GM12878 (cell line): ENCODE measurements around the gene CBFA2T3. TPM values are rescaled to one million over a fixed set of nuclear protein-coding genes. Genes with fewer than 3 reads are reported as not detected.

Experiments used
- BACH1 ChIP-seq: fragments of 450-650 bp; IDR thresholded peaks from 2 replicates; pipeline ENCODE4 v1.6.1; 2017; ENCODE audit warnings: mild to moderate bottlenecking, borderline replicate concordance
- DPF2 ChIP-seq: fragments of 450-650 bp; IDR thresholded peaks from 2 replicates; pipeline ENCODE4 v1.6.1; 2017; ENCODE audit warnings: mild to moderate bottlenecking
- FOXK2 ChIP-seq: fragments of 450-650 bp; IDR thresholded peaks from 2 replicates; pipeline ENCODE4 v1.6.1; 2017; ENCODE audit warnings: mild to moderate bottlenecking, moderate library complexity
- GABPA ChIP-seq: IDR thresholded peaks from 2 replicates; pipeline ENCODE4 v1.6.1; 2014; ENCODE audit warnings: antibody characterized with exemption, low read depth, mild to moderate bottlenecking, inconsistent platforms
- HDAC2 ChIP-seq: fragments of 200-600 bp; sonication (generic); IDR thresholded peaks from 2 replicates; pipeline ENCODE4 v1.6.1; 2017
- IRF4 ChIP-seq: IDR thresholded peaks from 2 replicates; pipeline ENCODE4 v1.6.1; 2011; ENCODE audit warnings: low read depth, low read length
- MTA2 ChIP-seq: fragments of 450-650 bp; IDR thresholded peaks from 2 replicates; pipeline ENCODE4 v1.6.1; 2016; ENCODE audit warnings: low read depth, mild to moderate bottlenecking, moderate library complexity
- MTA3 ChIP-seq: IDR thresholded peaks from 2 replicates; pipeline ENCODE4 v1.6.1; 2012; ENCODE audit warnings: low read length, inconsistent platforms, borderline replicate concordance
- NFXL1 ChIP-seq: fragments of 450-650 bp; IDR thresholded peaks from 2 replicates; pipeline ENCODE4 v1.6.1; 2017; ENCODE audit warnings: antibody characterized with exemption, mild to moderate bottlenecking, borderline replicate concordance
- NRF1 ChIP-seq: conservative IDR thresholded peaks from 2 replicates; pipeline ENCODE4 v1.6.1; 2011; ENCODE audit warnings: mild to moderate bottlenecking, low read depth, low read length, improper control_type of control experiment
- PAX5 ChIP-seq: IDR thresholded peaks from 2 replicates; pipeline ENCODE4 v1.6.1; 2011; ENCODE audit warnings: low read depth, low read length, borderline replicate concordance
- POU2F2 ChIP-seq: IDR thresholded peaks from 3 replicates; pipeline ENCODE4 v1.6.1; 2011; ENCODE audit warnings: low read depth, mild to moderate bottlenecking, low read length, borderline replicate concordance
- RAD51 ChIP-seq: fragments of 450-650 bp; IDR thresholded peaks from 2 replicates; pipeline ENCODE4 v1.6.1; 2016; ENCODE audit warnings: moderate library complexity, mild to moderate bottlenecking, inconsistent platforms
- SIN3A ChIP-seq: IDR thresholded peaks from 2 replicates; pipeline ENCODE4 v1.6.1; 2012; ENCODE audit warnings: low read depth, low read length, improper control_type of control experiment
- STAT3 ChIP-seq: IDR thresholded peaks from 2 replicates; pipeline ENCODE4 v1.6.1; 2011; ENCODE audit warnings: low read depth, low read length, improper control_type of control experiment
- SUPT20H ChIP-seq: IDR thresholded peaks from 2 replicates; pipeline ENCODE4 v1.6.1; 2011; ENCODE audit warnings: low read depth, mild to moderate bottlenecking, low read length, moderate library complexity, borderline replicate concordance; ENCODE audit not compliant: control insufficient read depth
- TCF12 ChIP-seq: IDR thresholded peaks from 2 replicates; pipeline ENCODE4 v1.6.1; 2011; ENCODE audit warnings: low read depth, mild to moderate bottlenecking, low read length
- TCF3 ChIP-seq: IDR thresholded peaks from 2 replicates; pipeline ENCODE4 v1.6.1; 2012; ENCODE audit warnings: low read depth, mild to moderate bottlenecking, low read length, borderline replicate concordance; ENCODE audit not compliant: insufficient read depth
- polyA plus RNA-seq, 11 experiments: library from polyadenylated mRNA; depleted of rRNA in 4 of 11; unstranded in 6 of 11; stranded (reverse) in 5 of 11; fragments of >200 nt; fragmentation: Nextera tagmentation in 4 of 11; fragmentation: Illumina TruSeq in 1 of 11; extraction: Ambion mirVana in 4 of 11; extraction: Trizol in 1 of 11; gene quantifications; 1 replicate in 1 of 11; 2 replicates in 10 of 11; pipeline versions ENCODE4 v1.2.1 to v1.2.3, GENCODE V29; 2011 to 2016; ENCODE audit warnings: inconsistent platforms in 2 of 11, missing spikeins in 2 of 11, low read depth in 1 of 11
- total RNA-seq, 4 experiments: library from RNA; depleted of rRNA in 3 of 4; stranded (reverse); fragments of >200 nt in 3 of 4; fragmentation: Illumina TruSeq in 1 of 4; extraction: Trizol in 1 of 4; gene quantifications; 2 replicates each; pipeline versions ENCODE4 v1.2.1 to v1.2.3, GENCODE V29; 2013 to 2021
- TF ChIP-seq, protein P1 (sequence below): IDR thresholded peaks from 2 replicates; pipeline ENCODE4 v1.6.1; 2012; ENCODE audit warnings: low read depth, low read length, improper control_type of control experiment
- TF ChIP-seq, protein P2 (sequence below): IDR thresholded peaks from 2 replicates; pipeline ENCODE4 v1.6.1; 2012; ENCODE audit warnings: improper control_type of control experiment, low read depth, low read length; ENCODE audit not compliant: insufficient replicate concordance
- TF ChIP-seq, protein P3 (sequence below): IDR thresholded peaks from 2 replicates; pipeline ENCODE4 v1.6.1; 2011; ENCODE audit warnings: low read depth, mild to moderate bottlenecking, low read length, moderate library complexity, borderline replicate concordance; ENCODE audit errors: extremely low read depth
- TF ChIP-seq, protein P4 (sequence below): fragments of 450-650 bp; conservative IDR thresholded peaks from 2 replicates; pipeline ENCODE4 v1.6.1; 2017; ENCODE audit warnings: mild to moderate bottlenecking, moderate library complexity

The CBFA2T3 gene
- total and polyA plus RNA-seq, 10 of the 15 experiments (the other 5 are each of a cell fraction or from before 2014, with no cell fraction given) = 0.69 to 42.6 (median 4.5) TPM

DNA sequence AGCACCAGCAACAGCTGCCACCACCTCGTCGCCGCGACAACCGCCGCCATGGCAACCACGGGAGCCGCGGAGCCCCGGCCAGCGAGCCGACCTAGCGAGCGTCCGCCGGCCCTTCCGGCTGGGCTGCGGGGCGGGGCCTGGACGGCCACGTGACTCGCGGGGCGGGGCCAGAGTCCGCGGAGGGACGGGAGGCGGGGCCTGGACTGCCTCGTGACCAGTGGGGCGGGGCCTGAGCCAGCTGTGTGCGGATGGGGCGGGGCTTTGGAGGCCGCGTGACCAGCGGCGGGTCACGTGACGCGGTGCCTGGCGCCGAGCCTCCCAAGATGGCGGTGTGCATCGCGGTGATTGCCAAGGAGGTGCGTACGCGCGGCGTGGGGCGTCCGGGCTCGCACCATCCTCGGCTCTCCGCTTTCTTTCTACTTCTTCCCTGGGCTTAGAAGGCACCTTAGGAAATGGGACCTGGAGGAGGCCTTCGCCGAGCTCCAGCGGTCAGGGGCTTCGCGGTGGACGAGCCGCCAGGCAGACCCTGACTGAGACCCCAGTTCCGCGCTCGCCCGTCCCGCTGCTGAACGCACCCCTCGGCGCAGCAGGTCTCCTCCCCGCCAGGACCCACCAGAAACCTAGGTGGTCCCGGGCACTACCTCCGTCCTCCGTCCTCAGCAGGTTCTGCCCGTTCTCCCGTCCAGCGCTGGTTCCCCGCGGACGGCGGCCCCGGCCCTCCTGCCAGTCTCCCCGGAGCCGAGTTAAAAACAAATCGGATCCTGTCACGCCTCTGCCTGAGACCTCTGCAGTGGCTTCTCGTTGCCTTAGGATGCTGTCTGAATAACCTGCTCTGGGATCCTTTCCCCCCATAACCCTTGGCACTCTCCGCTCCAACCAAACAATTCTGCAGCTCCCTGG lies 119.9 kb downstream of the CBFA2T3 start, which contains the start of the genes GALNS and TRAPPC2L (continued):
- TF ChIP-seq NRF1 (no peak), RAD51 (peak; percentile 99), STAT3 (no peak), GABPA (no peak), SUPT20H (no peak), IRF4 (no peak), PAX5 (no peak), HDAC2 (no peak), BACH1 (peak; percentile 42; the same call in 1 of the 2 replicates), DPF2 (peak; percentile 61; the same call in 1 of the 2 replicates), MTA2 (no peak), SIN3A (peak; percentile 96), NFXL1 (no peak), TCF3 (peak; percentile 64; the same call in 1 of the 2 replicates), POU2F2 (peak; percentile 39; the same call in 1 of the 3 replicates), FOXK2 (peak; percentile 41; the same call in 1 of the 2 replicates), MTA3 (no peak), TCF12 (peak; percentile 57; the same call in 1 of the 2 replicates)
- TF ChIP-seq, protein P1, sequence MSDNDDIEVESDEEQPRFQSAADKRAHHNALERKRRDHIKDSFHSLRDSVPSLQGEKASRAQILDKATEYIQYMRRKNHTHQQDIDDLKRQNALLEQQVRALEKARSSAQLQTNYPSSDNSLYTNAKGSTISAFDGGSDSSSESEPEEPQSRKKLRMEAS = peak; percentile 98
- TF ChIP-seq, protein P2, sequence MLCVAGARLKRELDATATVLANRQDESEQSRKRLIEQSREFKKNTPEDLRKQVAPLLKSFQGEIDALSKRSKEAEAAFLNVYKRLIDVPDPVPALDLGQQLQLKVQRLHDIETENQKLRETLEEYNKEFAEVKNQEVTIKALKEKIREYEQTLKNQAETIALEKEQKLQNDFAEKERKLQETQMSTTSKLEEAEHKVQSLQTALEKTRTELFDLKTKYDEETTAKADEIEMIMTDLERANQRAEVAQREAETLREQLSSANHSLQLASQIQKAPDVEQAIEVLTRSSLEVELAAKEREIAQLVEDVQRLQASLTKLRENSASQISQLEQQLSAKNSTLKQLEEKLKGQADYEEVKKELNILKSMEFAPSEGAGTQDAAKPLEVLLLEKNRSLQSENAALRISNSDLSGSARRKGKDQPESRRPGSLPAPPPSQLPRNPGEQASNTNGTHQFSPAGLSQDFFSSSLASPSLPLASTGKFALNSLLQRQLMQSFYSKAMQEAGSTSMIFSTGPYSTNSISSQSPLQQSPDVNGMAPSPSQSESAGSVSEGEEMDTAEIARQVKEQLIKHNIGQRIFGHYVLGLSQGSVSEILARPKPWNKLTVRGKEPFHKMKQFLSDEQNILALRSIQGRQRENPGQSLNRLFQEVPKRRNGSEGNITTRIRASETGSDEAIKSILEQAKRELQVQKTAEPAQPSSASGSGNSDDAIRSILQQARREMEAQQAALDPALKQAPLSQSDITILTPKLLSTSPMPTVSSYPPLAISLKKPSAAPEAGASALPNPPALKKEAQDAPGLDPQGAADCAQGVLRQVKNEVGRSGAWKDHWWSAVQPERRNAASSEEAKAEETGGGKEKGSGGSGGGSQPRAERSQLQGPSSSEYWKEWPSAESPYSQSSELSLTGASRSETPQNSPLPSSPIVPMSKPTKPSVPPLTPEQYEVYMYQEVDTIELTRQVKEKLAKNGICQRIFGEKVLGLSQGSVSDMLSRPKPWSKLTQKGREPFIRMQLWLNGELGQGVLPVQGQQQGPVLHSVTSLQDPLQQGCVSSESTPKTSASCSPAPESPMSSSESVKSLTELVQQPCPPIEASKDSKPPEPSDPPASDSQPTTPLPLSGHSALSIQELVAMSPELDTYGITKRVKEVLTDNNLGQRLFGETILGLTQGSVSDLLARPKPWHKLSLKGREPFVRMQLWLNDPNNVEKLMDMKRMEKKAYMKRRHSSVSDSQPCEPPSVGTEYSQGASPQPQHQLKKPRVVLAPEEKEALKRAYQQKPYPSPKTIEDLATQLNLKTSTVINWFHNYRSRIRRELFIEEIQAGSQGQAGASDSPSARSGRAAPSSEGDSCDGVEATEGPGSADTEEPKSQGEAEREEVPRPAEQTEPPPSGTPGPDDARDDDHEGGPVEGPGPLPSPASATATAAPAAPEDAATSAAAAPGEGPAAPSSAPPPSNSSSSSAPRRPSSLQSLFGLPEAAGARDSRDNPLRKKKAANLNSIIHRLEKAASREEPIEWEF = no peak
- TF ChIP-seq, protein P3, sequence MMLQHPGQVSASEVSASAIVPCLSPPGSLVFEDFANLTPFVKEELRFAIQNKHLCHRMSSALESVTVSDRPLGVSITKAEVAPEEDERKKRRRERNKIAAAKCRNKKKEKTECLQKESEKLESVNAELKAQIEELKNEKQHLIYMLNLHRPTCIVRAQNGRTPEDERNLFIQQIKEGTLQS = peak; percentile 98
- TF ChIP-seq, protein P4, sequence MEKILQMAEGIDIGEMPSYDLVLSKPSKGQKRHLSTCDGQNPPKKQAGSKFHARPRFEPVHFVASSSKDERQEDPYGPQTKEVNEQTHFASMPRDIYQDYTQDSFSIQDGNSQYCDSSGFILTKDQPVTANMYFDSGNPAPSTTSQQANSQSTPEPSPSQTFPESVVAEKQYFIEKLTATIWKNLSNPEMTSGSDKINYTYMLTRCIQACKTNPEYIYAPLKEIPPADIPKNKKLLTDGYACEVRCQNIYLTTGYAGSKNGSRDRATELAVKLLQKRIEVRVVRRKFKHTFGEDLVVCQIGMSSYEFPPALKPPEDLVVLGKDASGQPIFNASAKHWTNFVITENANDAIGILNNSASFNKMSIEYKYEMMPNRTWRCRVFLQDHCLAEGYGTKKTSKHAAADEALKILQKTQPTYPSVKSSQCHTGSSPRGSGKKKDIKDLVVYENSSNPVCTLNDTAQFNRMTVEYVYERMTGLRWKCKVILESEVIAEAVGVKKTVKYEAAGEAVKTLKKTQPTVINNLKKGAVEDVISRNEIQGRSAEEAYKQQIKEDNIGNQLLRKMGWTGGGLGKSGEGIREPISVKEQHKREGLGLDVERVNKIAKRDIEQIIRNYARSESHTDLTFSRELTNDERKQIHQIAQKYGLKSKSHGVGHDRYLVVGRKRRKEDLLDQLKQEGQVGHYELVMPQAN = peak; percentile 78
